HL-60 (cell line): ENCODE measurements around the gene VDAC2.

Source experiments
- DNase-seq, 2 experiments: peaks; one replicate each; pipeline ENCODE4 v3.0.0-alpha.2; 2010 to 2020; ENCODE audit warnings: low read depth in 1 of 2, low spot score in 1 of 2
- H3K27ac ChIP-seq: fragments of 250-450 bp; sonication (Bioruptor Pico); replicated peaks from 2 replicates; pipeline ENCODE4 v1.5.1; 2020; ENCODE audit warnings: mild to moderate bottlenecking, moderate library complexity
- H3K27me3 ChIP-seq: fragments of 250-450 bp; sonication (Bioruptor Pico); 2 replicates; pipeline ENCODE4 v1.5.1; 2021; ENCODE audit warnings: mild to moderate bottlenecking, moderate library complexity; ENCODE audit not compliant: insufficient read depth, poor library complexity, severe bottlenecking
- H3K4me3 ChIP-seq: replicated peaks from 2 replicates; pipeline ENCODE4 v1.5.1; 2011; ENCODE audit warnings: mild to moderate bottlenecking, control low read depth, low read length; ENCODE audit not compliant: insufficient read depth
- GABPA ChIP-seq: IDR thresholded peaks from 2 replicates; pipeline ENCODE4 v1.6.1; 2012; ENCODE audit warnings: low read depth
- POLR2AphosphoS5 ChIP-seq: IDR thresholded peaks from 2 replicates; pipeline ENCODE4 v1.6.1; 2012; ENCODE audit warnings: low read depth
- SPI1 ChIP-seq: IDR thresholded peaks from 2 replicates; pipeline ENCODE4 v1.6.1; 2012; ENCODE audit warnings: low read depth, mild to moderate bottlenecking, borderline replicate concordance
- long read RNA-seq: library from polyadenylated mRNA; unstranded; transcript quantifications from one replicate; pipeline ENCODE4 v2.0.0, GENCODE V29; 2020
- TF ChIP-seq, protein P1 (sequence below): IDR thresholded peaks from 2 replicates; pipeline ENCODE4 v1.6.1; 2012; ENCODE audit warnings: low read depth; ENCODE audit not compliant: insufficient replicate concordance
- TF ChIP-seq, protein P2 (sequence below): IDR thresholded peaks from one replicate; pipeline ENCODE4 v1.5.1; 2011; ENCODE audit warnings: low read length, control low read depth, inconsistent platforms; ENCODE audit not compliant: insufficient read depth

Gene VDAC2, protein sequence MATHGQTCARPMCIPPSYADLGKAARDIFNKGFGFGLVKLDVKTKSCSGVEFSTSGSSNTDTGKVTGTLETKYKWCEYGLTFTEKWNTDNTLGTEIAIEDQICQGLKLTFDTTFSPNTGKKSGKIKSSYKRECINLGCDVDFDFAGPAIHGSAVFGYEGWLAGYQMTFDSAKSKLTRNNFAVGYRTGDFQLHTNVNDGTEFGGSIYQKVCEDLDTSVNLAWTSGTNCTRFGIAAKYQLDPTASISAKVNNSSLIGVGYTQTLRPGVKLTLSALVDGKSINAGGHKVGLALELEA
- long read RNA-seq, transcript VDAC2-203 (10 exons, 1,557 nt) = major isoform, 3,227 of 3,379 reads
- long read RNA-seq, partial matches to known transcripts = 23 of 3,379 reads
- long read RNA-seq, other reads (novel, unspliced or antisense) = 126 of 3,379 reads

DNA sequence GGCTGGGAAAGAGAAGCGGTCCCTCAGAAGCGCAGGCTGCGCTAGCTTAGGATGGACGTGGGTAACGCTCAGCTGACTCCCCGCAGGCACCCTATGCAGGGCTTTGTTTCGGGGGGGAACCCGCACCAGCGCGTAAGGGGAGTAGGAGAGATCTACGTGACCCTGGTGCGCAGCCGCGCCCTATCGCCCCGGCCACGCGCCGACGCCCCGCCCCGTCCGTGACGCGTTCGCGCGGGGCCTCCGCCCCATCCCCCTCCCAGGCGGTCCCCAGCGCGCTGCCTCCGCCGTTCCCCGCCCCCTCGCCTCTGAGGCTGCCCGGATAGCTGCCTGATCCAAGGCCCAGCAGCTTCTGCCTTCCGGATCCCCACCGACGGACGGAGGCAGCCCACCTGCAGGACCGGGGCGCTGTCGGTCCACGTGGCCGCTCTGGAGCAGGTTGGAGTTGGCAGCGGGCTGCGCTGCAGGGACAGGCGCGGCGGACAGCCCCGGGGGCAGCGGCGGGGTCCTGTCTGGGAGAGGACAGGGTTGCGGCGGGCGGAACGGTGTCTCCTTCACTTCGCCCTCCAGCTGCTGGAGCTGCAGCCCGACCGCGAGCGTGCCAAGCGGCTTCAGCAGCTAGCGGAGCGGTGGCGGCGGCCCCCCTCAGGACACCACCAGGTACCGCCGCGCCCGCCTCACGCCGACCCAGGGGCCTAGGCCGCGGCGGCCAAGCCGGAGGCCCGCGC is at the start of gene VDAC2:
VDAC2 (plus strand) TSS at position 515 of the 725 bp plus-strand sequence. CDS start 363 bp downstream, outside the sequence.
- DNase-seq = peak; percentile 76 to 88
- H3K4me3 ChIP-seq = peak within 1 kb of the TSS; percentile 71
- H3K27me3 ChIP-seq = no peaks in the 10 kb centered on the region
- peak within 1 kb of the TSS; percentile 100 for H3K27ac ChIP-seq
- TF ChIP-seq SPI1 = no peak
- TF ChIP-seq, protein P1, sequence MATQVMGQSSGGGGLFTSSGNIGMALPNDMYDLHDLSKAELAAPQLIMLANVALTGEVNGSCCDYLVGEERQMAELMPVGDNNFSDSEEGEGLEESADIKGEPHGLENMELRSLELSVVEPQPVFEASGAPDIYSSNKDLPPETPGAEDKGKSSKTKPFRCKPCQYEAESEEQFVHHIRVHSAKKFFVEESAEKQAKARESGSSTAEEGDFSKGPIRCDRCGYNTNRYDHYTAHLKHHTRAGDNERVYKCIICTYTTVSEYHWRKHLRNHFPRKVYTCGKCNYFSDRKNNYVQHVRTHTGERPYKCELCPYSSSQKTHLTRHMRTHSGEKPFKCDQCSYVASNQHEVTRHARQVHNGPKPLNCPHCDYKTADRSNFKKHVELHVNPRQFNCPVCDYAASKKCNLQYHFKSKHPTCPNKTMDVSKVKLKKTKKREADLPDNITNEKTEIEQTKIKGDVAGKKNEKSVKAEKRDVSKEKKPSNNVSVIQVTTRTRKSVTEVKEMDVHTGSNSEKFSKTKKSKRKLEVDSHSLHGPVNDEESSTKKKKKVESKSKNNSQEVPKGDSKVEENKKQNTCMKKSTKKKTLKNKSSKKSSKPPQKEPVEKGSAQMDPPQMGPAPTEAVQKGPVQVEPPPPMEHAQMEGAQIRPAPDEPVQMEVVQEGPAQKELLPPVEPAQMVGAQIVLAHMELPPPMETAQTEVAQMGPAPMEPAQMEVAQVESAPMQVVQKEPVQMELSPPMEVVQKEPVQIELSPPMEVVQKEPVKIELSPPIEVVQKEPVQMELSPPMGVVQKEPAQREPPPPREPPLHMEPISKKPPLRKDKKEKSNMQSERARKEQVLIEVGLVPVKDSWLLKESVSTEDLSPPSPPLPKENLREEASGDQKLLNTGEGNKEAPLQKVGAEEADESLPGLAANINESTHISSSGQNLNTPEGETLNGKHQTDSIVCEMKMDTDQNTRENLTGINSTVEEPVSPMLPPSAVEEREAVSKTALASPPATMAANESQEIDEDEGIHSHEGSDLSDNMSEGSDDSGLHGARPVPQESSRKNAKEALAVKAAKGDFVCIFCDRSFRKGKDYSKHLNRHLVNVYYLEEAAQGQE = peak; percentile 4
- peak; percentile 54; the same call in 1 of the 2 replicates for TF ChIP-seq POLR2AphosphoS5
- no peak for TF ChIP-seq GABPA

DNA sequence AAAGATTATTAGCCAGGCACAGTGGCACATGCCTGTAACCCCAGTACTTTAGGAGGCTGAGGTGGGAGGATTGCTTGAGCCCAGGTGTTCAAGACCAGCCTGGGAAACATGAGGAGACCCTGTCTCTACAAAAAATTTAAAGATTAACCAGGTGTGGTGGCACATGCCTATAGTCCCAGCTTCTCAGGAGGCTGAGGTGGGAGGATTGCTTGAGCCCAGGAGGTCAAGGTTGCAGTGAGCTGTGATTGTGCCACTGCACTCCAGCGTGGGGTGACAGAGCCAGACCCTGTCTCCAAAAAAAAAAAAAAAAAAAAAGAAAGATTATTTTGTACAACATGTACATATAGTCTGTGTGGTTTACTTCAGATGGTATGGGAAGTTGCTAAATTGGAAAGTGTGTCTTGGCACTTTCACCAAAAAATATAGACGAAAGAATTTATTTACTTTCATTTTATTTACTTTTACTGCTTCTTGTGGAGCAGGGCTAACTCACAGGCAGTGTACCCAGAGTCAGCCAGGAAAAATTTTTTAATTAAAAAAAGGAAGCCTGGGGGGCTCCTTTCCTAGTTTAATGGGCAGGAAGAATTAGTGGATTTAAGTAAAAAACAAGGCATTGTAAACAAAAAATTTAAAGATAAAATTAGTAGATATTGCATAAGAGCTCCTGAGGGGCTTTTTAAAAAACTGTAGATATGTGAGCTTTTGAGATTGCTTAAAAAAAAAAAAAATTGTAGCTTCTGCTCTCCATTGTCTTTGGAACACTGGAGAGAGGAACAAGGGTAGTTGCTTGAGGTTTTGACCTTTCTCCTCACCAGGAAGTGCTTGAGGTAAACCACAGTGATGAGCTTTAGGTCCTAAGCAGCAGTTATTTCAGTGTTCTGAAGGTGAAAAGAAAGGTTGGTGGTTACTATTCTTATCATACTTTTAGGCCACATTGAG is 44.6 kb upstream of the VDAC2 start:
- no peak overlapping the region for H3K4me3 ChIP-seq
- TF ChIP-seq, protein P1 = no peak
- TF ChIP-seq SPI1 = peak; percentile 86
- TF ChIP-seq, protein P2, sequence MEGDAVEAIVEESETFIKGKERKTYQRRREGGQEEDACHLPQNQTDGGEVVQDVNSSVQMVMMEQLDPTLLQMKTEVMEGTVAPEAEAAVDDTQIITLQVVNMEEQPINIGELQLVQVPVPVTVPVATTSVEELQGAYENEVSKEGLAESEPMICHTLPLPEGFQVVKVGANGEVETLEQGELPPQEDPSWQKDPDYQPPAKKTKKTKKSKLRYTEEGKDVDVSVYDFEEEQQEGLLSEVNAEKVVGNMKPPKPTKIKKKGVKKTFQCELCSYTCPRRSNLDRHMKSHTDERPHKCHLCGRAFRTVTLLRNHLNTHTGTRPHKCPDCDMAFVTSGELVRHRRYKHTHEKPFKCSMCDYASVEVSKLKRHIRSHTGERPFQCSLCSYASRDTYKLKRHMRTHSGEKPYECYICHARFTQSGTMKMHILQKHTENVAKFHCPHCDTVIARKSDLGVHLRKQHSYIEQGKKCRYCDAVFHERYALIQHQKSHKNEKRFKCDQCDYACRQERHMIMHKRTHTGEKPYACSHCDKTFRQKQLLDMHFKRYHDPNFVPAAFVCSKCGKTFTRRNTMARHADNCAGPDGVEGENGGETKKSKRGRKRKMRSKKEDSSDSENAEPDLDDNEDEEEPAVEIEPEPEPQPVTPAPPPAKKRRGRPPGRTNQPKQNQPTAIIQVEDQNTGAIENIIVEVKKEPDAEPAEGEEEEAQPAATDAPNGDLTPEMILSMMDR = no peak
- peak; percentile 81 for TF ChIP-seq POLR2AphosphoS5
- no peak for TF ChIP-seq GABPA
- H3K27me3 ChIP-seq = no peaks in the 10 kb centered on the region
- H3K27ac ChIP-seq = no peak overlapping the region; the same call in 1 of the 2 replicates
- DNase-seq = peak; percentile 30 to 80

DNA sequence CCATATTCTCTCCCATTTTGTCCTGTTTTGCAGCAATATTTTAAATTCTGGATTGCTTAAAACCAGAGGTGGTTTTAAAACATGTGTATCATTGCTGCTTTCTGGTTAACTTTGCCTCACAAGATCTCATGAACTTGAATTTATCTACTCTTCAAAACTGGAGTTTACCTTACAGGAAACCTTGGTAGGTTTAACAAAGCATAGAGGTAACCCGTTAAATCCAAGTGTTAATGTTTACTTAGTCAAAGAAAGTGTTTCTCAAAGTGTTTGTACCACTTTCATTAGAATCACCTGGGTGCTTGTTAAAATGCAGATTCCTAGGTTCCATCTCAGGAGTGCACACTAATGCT is 44.0 kb upstream of the VDAC2 start:
- H3K27me3 ChIP-seq = no peaks in the 10 kb centered on the region
- H3K4me3 ChIP-seq = no peak overlapping the region
- DNase-seq = no peak
- TF ChIP-seq, protein P1 = no peak
- TF ChIP-seq SPI1 (no peak), GABPA (no peak), POLR2AphosphoS5 (no peak)
- TF ChIP-seq, protein P2 = no peak
- H3K27ac ChIP-seq = peak overlapping the region; percentile 25; the same call in 1 of the 2 replicates
